H1 (cell line): ENCODE data around the gene GAP43. TPM values are rescaled to one million over a fixed set of nuclear protein-coding genes. Genes with fewer than 3 reads are reported as not detected.

Experiments used
- CTCF ChIA-PET: fragments of 300-600 bp; sonication (Branson Sonifier 250); formaldehyde crosslinking; loops from one replicate; lab custom pipeline; 2021; ENCODE audit not compliant: partially characterized antibody; lab: Charles Lee
- POLR2A ChIA-PET: fragments of 300-600 bp; sonication (Branson Sonifier 250); formaldehyde crosslinking; loops from one replicate; lab custom pipeline; 2021; ENCODE audit warnings: inconsistent platforms; ENCODE audit not compliant: partially characterized antibody; lab: Charles Lee
- DNase-seq, 2 experiments: peaks; one replicate each; pipeline versions ENCODE4 v3.0.0 to v3.0.0-alpha.2; 2010 to 2022; ENCODE audit warnings: low spot score in 2 of 2, low read depth in 1 of 2, mixed read lengths in 1 of 2
- FAIRE-seq: peaks from 2 replicates; lab custom pipeline; 2011; peaks lifted over from hg19 to GRCh38; lab: Jason Lieb, UNC
- H2AFZ ChIP-seq: 2 replicates; pipeline ENCODE4 v1.8.1; 2012; ENCODE audit warnings: low read length, inconsistent platforms
- H2AK5ac ChIP-seq: 2 replicates; pipeline ENCODE4 v1.6.1; 2013; ENCODE audit warnings: low read depth, low read length
- H2BK120ac ChIP-seq: replicated peaks from 2 replicates; pipeline ENCODE3; 2013; ENCODE audit warnings: low read depth, low read length, inconsistent platforms
- H2BK12ac ChIP-seq: 2 replicates; pipeline ENCODE4 v1.6.1; 2013; ENCODE audit warnings: low read depth, low read length
- H2BK15ac ChIP-seq: 2 replicates; pipeline ENCODE4 v1.6.1; 2013; ENCODE audit warnings: low read length
- H2BK20ac ChIP-seq: 2 replicates; pipeline ENCODE4 v1.6.1; 2013; ENCODE audit warnings: low read length
- H2BK5ac ChIP-seq: 2 replicates; pipeline ENCODE4 v1.6.1; 2013; ENCODE audit warnings: low read depth, low read length
- H3K14ac ChIP-seq: 2 replicates; pipeline ENCODE4 v1.6.1; 2013; ENCODE audit warnings: inconsistent platforms; ENCODE audit not compliant: insufficient read length
- H3K18ac ChIP-seq: 2 replicates; pipeline ENCODE4 v1.6.1; 2013; ENCODE audit warnings: low read length; ENCODE audit errors: extremely low read depth
- H3K23ac ChIP-seq: 2 replicates; pipeline ENCODE4 v1.6.1; 2013; ENCODE audit warnings: inconsistent platforms; ENCODE audit not compliant: insufficient read length
- H3K23me2 ChIP-seq: 2 replicates; pipeline ENCODE4 v1.6.1; 2013; ENCODE audit warnings: low read depth, low read length
- H3K27ac ChIP-seq: 2 replicates; pipeline ENCODE4 v1.6.1; 2011; ENCODE audit warnings: low read depth, low read length, inconsistent platforms
- H3K27me3 ChIP-seq, 4 experiments: replicated peaks in 1 of 4; 1 replicate in 1 of 4; 2 replicates in 3 of 4; pipeline versions ENCODE4 v1.6.1 to v1.8.1; 2011 to 2013; ENCODE audit warnings: low read length in 3 of 4, mild to moderate bottlenecking in 3 of 4, inconsistent platforms in 2 of 4, mixed read lengths in 2 of 4, moderate library complexity in 1 of 4; ENCODE audit not compliant: control insufficient read depth in 3 of 4, insufficient read depth in 3 of 4; ENCODE audit errors: extremely low read depth in 1 of 4
- H3K36me3 ChIP-seq, 4 experiments: 2 replicates each; pipeline versions ENCODE4 v1.6.1 to v1.8.1; 2011 to 2013; ENCODE audit warnings: mild to moderate bottlenecking in 4 of 4, low read length in 3 of 4, moderate library complexity in 2 of 4, control low read depth in 1 of 4, inconsistent platforms in 1 of 4; ENCODE audit not compliant: insufficient read depth in 4 of 4, control insufficient read depth in 2 of 4
- H3K4ac ChIP-seq: replicated peaks from 2 replicates; pipeline ENCODE3; 2013; ENCODE audit warnings: low read length, low read depth, mixed read lengths, inconsistent platforms; ENCODE audit not compliant: insufficient read length
- H3K4me1 ChIP-seq, 4 experiments: replicated peaks in 1 of 4; 1 replicate in 1 of 4; 2 replicates in 3 of 4; pipeline versions ENCODE4 v1.6.1 to v1.8.1; 2011 to 2013; ENCODE audit warnings: low read length in 3 of 4, inconsistent platforms in 2 of 4, mixed read lengths in 1 of 4; ENCODE audit not compliant: insufficient read depth in 4 of 4, control insufficient read depth in 3 of 4
- H3K4me2 ChIP-seq, 2 experiments: 2 replicates each; pipeline versions ENCODE4 v1.6.1 to v1.8.1; 2011 to 2013; ENCODE audit warnings: low read depth in 2 of 2, low read length in 2 of 2, control low read depth in 1 of 2, inconsistent platforms in 1 of 2, mild to moderate bottlenecking in 1 of 2; ENCODE audit not compliant: insufficient read depth in 1 of 2
- H3K4me3 ChIP-seq, 4 experiments: fragments of 200-600, 300-600 bp in 1 of 4; sonication (generic), shearing (Covaris generic), sonication (Bioruptor Twin) in 1 of 4; 2 replicates each; pipeline versions ENCODE4 v1.5.1 to v1.8.1; 2011 to 2016; ENCODE audit warnings: low read length in 4 of 4, low read depth in 3 of 4, control low read depth in 2 of 4, inconsistent platforms in 2 of 4, mild to moderate bottlenecking in 2 of 4, mixed read lengths in 1 of 4, moderate library complexity in 1 of 4; ENCODE audit not compliant: insufficient read depth in 2 of 4; ENCODE audit errors: extremely low read depth in 1 of 4
- H3K56ac ChIP-seq: replicated peaks from 2 replicates; pipeline ENCODE3; 2013; ENCODE audit warnings: low read depth, mild to moderate bottlenecking, mixed read lengths, low read length, inconsistent platforms; ENCODE audit not compliant: insufficient read length
- H3K79me1 ChIP-seq: 2 replicates; pipeline ENCODE4 v1.6.1; 2013; ENCODE audit warnings: low read depth, low read length, control low read depth
- H3K79me2 ChIP-seq, 2 experiments: 2 replicates each; pipeline versions ENCODE4 v1.6.1 to v1.8.1; 2012 to 2013; ENCODE audit warnings: low read length in 2 of 2, mild to moderate bottlenecking in 2 of 2, inconsistent platforms in 1 of 2; ENCODE audit not compliant: insufficient read depth in 2 of 2, control insufficient read depth in 1 of 2
- H3K9ac ChIP-seq, 4 experiments: replicated peaks in 1 of 4; 1 replicate in 1 of 4; 2 replicates in 3 of 4; pipeline versions ENCODE4 v1.6.1 to v1.8.1; 2011 to 2013; ENCODE audit warnings: low read depth in 3 of 4, low read length in 3 of 4, control low read depth in 2 of 4, mild to moderate bottlenecking in 2 of 4, moderate library complexity in 2 of 4, inconsistent platforms in 1 of 4; ENCODE audit errors: extremely low read depth in 1 of 4
- H3K9me3 ChIP-seq, 2 experiments: 2 replicates each; pipeline versions ENCODE4 v1.6.1 to v1.8.1; 2012 to 2013; ENCODE audit warnings: mild to moderate bottlenecking in 2 of 2, moderate library complexity in 2 of 2, control low read depth in 1 of 2, inconsistent platforms in 1 of 2, low read depth in 1 of 2, low read length in 1 of 2, mixed read lengths in 1 of 2; ENCODE audit not compliant: insufficient read depth in 2 of 2
- H4K20me1 ChIP-seq, 2 experiments: replicated peaks in 1 of 2; 2 replicates each; pipeline versions ENCODE3 to v1.8.1; 2011 to 2013; ENCODE audit warnings: inconsistent platforms in 2 of 2, low read length in 2 of 2, mild to moderate bottlenecking in 1 of 2; ENCODE audit not compliant: insufficient read depth in 2 of 2, control insufficient read depth in 1 of 2
- H4K5ac ChIP-seq: 2 replicates; pipeline ENCODE4 v1.6.1; 2013; ENCODE audit warnings: low read length, low read depth, mixed read lengths, inconsistent platforms; ENCODE audit not compliant: insufficient read length
- H4K8ac ChIP-seq: 2 replicates; pipeline ENCODE4 v1.8.0; 2013; ENCODE audit warnings: mild to moderate bottlenecking, moderate library complexity, low read length, inconsistent platforms; ENCODE audit not compliant: insufficient read depth; ENCODE audit errors: extremely low read depth
- H4K91ac ChIP-seq: replicated peaks from 2 replicates; pipeline ENCODE3; 2013; ENCODE audit warnings: low read length, mixed read lengths, inconsistent platforms; ENCODE audit not compliant: insufficient read length
- CBX5 ChIP-seq: fragments of 300-800, 300-1000 bp; sonication (generic); IDR thresholded peaks from 2 replicates; pipeline ENCODE4 v1.7.1; 2016; ENCODE audit warnings: antibody characterized with exemption, low read length, low read depth
- TAF7 ChIP-seq: optimal IDR thresholded peaks from 2 replicates; pipeline ENCODE3; 2011; ENCODE audit warnings: low read depth, mild to moderate bottlenecking, inconsistent platforms, low read length, moderate library complexity, borderline replicate concordance
- WGBS, 2 experiments: shearing (Covaris generic) in 1 of 2; methylation state at CpG; one replicate each; pipeline versions ENCODE4 v1.1.6 to v1.1.7; 2013 to 2015; ENCODE audit warnings: low lambda C conversion rate in 2 of 2, mixed read lengths in 2 of 2, inconsistent platforms in 1 of 2, low coverage in 1 of 2, missing lambda C conversion rate in 1 of 2; ENCODE audit not compliant: insufficient replicate concordance in 2 of 2, insufficient coverage in 1 of 2, insufficient read length in 1 of 2; ENCODE audit errors: extremely low coverage in 1 of 2, missing lambda C conversion rate in 1 of 2; 5-methylcytosine and 5-hydroxymethylcytosine counted together
- polyA plus RNA-seq, 7 experiments: library from polyadenylated mRNA; depleted of rRNA in 3 of 7; stranded (reverse) in 5 of 7; unstranded in 2 of 7; fragments of >200 nt in 5 of 7; fragments of 200-250 nt in 2 of 7; gene quantifications; 1 replicate in 5 of 7; 2 replicates in 1 of 7; 4 replicates in 1 of 7; pipeline versions ENCODE4 v1.2.1 to v1.2.3, GENCODE V29; 2011 to 2013; ENCODE audit warnings: missing spikeins in 2 of 7, mixed read lengths in 2 of 7
- total RNA-seq: library from RNA; stranded (reverse); fragmentation: NEBNext Ultra II Directional; extraction: Animal tissue kit (Norgen Biotek cat#: 25700); gene quantifications from 2 replicates; pipeline ENCODE4 v1.2.1, GENCODE V29; 2021

The GAP43 gene
- total and polyA plus RNA-seq, 2 of the 8 experiments (the other 6 are each of a cell fraction or from before 2014, with no cell fraction given): 11.2 to 21.9 TPM

DNA sequence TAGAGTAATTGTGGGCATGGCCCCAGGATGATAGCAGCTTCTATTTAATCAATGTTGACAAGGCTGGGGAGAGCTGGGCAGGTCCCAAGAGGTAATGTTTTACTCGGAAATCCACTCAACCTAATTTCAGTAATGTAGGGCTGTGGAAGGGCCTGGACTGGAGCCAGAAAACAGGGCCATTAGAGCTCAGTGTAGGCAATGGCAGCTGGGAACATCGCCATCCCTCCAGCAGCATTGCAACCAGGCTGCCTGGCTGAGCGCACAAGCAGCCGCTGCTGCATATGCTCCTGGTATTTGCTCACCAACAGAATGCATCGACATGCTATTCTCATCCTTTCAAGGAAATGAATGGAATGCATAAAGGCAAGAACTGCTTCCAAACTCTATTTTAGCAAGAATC is 90.0 kb downstream of the GAP43 start:
- H3K14ac ChIP-seq: no peak overlapping the region
- no peak overlapping the region for H3K4me3 ChIP-seq
- no peaks in the 10 kb centered on the region for H3K9me3 ChIP-seq
- WGBS, 2 experiments: 93% methylated on average over 5 of the region's 5 CpGs; no CpG with 5 or more reads in 1 of the 2 experiments
- no peaks in the 10 kb centered on the region for H3K27me3 ChIP-seq
- no peak overlapping the region for H2BK15ac ChIP-seq
- H2AFZ ChIP-seq: no peak overlapping the region
- H3K23me2 ChIP-seq: no peaks in the 10 kb centered on the region
- no peak overlapping the region for H2BK120ac ChIP-seq
- no peaks in the 10 kb centered on the region for H4K20me1 ChIP-seq
- H2BK20ac ChIP-seq: no peak overlapping the region
- H3K4ac ChIP-seq: no peak overlapping the region
- no peaks in the 10 kb centered on the region for H3K36me3 ChIP-seq
- H2BK5ac ChIP-seq: no peak overlapping the region
- peaks cover 0 to 3% (median under 1%) of the 10 kb centered on the region in 4 experiments; a peak in 1 of 7 replicates for H3K4me1 ChIP-seq
- no peak overlapping the region for H3K27ac ChIP-seq
- FAIRE-seq: no peak
- no peak overlapping the region for H2BK12ac ChIP-seq
- no peak overlapping the region for H3K18ac ChIP-seq
- no peak overlapping the region for H4K5ac ChIP-seq
- H4K8ac ChIP-seq: no peak overlapping the region
- CTCF ChIA-PET: interaction anchor here (0.5 kb wide), 1 partner anchor 13 kb away, joined by 3 read pairs; no protein-coding TSS in a partner anchor
- H3K56ac ChIP-seq: no peak overlapping the region
- H4K91ac ChIP-seq: no peak overlapping the region
- H3K23ac ChIP-seq: no peak overlapping the region
- no peak for DNase-seq
- POLR2A ChIA-PET: no interaction called here
- no peak for TF ChIP-seq TAF7
- no peak for TF ChIP-seq CBX5
- no peak overlapping the region for H2AK5ac ChIP-seq
- H3K9ac ChIP-seq: no peak overlapping the region
- no peak overlapping the region for H3K4me2 ChIP-seq
- no peaks in the 10 kb centered on the region for H3K79me1 ChIP-seq
- no peaks in the 10 kb centered on the region for H3K79me2 ChIP-seq
